GM18867 (cell line): Measurements from ENCODE around the gene SPPL2C.

ENCODE experiments used
- ATAC-seq: cut with Tn5 transposase; IDR thresholded peaks from one replicate; pipeline ENCODE4 v1.9.1; 2021; ENCODE audit warnings: mild to moderate bottlenecking, moderate library complexity; ENCODE audit not compliant: unreplicated experiment

Gene SPPL2C, protein sequence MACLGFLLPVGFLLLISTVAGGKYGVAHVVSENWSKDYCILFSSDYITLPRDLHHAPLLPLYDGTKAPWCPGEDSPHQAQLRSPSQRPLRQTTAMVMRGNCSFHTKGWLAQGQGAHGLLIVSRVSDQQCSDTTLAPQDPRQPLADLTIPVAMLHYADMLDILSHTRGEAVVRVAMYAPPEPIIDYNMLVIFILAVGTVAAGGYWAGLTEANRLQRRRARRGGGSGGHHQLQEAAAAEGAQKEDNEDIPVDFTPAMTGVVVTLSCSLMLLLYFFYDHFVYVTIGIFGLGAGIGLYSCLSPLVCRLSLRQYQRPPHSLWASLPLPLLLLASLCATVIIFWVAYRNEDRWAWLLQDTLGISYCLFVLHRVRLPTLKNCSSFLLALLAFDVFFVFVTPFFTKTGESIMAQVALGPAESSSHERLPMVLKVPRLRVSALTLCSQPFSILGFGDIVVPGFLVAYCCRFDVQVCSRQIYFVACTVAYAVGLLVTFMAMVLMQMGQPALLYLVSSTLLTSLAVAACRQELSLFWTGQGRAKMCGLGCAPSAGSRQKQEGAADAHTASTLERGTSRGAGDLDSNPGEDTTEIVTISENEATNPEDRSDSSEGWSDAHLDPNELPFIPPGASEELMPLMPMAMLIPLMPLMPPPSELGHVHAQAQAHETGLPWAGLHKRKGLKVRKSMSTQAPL

DNA sequence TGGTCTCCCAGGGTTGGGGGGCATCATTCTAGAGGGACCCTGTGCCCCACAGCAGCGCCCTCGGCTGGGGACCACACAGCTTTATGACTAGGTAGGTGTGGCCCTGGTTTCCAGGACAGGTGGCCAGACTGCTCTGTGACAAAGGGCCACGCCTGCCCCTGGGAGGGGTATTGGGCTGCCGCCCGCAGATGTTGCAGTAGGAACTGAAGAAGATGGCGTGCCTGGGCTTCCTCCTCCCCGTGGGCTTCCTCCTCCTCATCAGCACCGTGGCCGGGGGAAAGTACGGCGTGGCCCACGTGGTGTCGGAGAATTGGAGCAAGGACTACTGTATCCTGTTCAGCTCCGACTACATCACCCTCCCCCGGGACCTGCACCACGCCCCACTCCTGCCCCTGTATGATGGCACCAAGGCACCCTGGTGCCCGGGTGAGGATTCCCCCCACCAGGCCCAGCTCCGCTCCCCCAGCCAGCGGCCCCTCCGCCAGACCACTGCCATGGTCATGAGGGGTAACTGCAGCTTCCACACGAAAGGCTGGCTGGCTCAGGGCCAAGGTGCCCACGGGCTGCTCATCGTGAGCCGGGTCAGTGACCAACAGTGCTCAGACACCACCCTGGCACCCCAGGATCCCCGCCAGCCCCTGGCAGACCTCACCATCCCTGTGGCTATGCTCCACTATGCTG lies at the start of gene SPPL2C:
SPPL2C (plus strand) TSS at position 187 of the 681 bp plus-strand sequence; CDS start at position 213, 26 bp downstream.
- ATAC-seq: no peak

DNA sequence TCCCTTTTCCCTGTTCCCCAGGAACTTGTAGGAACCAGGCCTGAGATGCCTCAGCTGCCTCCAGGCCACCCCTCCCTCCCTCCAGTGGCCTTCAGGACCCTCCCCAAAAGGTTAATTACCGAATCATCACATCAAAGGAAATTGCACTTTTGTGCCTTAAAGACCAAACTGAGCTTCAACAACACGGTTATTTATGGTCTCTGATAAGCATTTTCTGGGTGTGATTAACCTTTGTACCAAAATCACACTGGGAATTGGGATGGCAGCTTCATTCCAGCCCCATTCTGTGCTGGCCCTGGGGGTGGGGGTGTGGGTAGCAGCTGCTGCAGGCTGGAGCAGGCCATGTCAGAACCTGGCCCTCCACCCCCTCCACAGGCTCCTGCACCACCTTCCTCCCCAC lies 43.9 kb upstream of the SPPL2C start:
- no peak for ATAC-seq

DNA sequence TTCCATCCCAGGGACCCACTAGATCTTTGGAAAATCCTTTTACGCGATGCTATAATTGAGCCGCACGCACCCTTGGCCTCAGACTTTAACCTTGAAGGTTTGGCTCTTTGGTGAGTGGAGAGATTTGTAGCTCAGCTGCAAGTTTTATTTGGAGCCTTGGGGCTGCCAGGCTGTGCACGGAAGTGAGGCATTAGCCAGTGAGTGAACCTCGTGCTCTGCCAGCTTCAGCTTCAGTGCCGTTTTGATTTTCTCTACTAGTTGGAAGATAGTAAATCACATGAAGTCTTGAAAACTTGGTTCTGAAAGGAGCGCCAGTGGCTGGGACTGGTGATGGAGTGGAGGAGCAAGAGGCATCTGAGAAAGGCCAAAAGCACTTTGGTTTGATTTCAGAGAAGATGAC lies 43.3 kb upstream of the SPPL2C start:
- no peak for ATAC-seq

DNA sequence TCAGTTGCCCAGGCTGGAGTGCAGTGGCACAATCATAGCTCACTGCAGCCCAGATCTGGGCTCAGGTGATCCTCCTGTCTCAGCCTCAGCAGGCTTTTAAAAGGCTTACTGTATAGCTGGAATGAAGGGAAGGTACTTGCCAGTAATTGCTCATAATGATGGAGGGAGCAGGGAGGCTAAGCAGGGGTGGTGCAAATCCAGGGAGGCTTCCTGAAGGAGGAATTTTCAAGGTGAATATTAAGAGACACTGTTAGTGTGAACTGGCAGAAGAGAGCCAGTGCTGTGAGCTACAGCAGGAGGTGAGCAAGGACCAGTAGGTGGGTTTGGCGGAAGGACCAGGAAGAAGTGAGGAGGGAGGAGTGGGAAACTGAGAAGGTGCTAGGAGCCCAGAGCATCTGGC lies 35.8 kb upstream of the SPPL2C start:
- no peak for ATAC-seq

DNA sequence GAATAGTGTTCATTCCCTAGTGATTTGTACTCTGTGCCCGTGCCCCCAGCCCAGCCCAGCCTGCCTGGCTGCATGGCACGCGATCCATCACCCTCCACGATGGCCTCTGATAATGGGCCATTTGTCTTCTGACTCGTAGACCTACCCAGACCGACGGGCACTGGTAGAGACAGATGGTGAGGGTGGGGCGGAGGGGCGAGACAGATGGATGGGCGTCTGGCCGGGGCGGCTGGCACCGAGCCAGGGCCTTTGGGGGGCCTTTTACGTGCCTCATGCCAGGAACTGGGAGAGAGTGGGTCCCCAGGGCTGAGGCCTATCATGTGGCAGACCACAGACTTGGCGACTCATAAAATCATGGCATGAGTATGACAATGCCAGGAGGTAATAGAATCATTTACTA lies 35.2 kb upstream of the SPPL2C start:
- no peak for ATAC-seq

DNA sequence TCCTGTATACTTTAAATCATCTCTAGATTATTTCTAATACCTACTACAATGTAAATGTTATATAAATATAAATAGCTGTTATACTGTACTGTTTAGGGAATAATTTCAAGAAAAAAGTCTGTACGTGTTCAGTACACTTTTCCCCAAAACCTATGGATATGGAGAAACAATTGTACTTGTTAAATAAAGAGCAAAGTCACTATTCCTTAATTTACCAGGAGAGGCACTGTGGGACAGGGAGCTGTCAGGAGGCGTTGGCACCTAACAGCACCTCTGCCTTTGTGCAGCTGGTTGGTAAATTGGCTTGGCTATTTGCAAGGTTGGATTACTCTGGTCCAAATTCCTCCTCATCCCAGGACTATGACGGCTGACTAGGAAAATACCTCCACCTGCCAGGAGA lies 32.6 kb upstream of the SPPL2C start:
- no peak for ATAC-seq

DNA sequence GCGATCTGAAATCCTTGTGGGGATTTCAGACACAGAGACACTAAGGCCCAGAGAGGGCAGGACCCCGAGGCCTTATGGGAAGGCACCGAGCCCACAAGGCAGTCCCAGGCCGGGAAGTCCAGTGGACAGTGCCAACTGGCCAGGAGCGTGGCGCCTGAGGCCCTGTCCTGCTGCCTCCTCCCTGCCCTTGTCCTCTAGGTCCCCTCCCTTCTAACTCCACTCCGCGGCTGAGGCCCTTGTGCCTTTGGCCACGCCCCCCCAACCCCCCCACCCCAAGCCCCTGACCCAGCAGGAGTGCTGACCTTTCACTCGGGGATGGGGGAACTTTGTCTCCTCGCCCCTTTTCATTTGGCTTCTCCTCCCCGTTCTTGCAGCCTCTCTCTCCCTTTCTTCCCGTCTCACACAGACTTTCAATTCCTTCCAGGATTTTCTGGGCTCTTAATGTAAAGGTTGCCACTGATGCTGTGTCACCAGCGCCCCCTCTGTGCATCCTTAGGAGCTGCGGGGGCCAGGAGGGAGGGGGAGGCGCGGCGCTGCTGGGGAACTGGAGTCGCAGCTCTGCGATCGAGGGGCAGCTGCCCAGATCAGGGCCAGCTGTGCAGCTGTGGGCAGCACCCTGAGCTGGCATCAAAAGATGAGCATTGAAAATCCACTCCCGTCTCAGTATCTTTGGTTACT lies 31.5 kb upstream of the SPPL2C start:
- ATAC-seq: no peak

DNA sequence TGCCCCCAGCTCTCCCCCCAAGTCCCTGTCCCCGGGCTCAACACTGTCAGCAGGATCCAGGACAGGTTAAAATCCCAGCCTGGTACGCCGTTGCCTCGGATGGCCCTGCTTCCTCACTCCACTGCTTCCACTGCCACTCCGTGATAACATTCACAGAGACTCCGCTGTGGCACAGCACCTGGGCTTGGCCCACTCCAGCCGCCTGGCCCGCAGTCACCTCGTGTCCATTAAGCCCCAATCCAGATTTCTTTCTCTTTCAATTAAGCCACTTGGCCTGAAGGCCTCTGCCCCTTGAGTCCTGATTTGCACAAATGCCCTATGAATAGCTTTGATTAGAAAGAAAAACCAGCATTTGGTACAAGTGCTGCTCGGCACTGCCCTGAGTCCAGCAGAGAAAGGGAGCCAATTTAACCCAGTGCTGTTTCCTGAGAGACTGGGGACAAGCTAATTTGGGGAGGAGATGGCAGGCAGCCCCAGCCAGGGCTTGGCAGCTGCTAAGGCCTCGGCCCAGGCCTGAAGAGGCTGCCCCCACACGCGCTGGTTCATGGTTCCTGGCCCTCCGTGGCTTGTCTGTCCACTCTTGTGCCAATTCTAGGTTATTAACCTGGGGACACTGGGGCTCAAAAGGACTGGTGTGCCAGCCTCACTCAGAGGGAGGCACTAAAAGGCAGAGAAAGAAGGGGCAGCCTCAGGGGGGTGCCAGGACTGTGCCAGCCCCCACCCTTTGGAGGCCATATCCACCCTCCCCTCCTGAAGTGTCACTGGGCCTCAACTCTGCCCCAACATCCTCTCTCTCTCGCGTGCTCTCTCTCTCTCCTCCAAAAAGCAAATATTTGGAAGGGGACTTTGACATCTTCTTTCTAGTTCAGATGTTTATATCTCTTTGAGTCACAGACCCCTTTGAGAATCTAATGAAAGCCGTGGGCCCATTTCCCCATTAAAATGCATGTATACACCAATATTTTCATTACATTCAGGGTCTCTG lies 29.8 kb upstream of the SPPL2C start:
- ATAC-seq: no peak

DNA sequence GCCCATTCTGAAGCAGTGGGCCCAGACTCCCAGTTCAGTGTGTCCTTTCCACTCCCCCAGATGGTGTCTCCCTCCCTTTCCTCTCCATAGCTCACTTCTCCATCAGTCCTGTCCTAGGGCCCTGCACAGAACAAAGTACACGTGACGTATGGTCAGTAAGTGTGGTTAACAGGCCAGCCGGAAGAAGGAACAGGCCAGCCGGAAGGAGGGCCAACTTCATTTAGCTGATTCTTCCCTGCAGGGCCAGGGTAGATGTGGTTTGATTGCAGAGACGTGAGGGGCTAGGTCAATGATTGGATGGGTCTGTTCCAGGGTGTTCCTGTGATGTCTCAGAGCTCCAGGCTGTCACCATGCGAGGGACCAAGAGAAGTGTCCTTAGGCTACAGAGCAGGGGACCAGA lies 28.9 kb upstream of the SPPL2C start:
- ATAC-seq: no peak

DNA sequence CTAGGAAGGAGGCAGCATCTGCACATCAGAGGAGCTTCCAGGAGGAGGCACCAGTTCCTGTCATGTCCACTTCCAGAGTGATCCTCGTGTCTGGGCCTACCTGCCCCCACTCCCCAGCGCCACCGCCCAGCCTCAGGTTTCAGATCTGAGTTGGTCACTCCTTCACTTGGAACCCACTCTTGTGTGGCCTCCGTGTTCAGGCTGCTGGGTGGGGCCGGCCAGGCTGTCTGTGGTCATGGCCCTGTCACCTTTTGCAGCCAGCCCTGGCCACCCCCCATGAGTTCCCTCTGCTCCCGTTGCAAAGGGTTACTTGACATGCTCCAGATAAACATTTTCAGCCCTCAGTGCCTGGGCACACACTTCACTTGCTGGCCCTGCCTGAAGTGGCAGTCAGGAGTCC lies 26.6 kb upstream of the SPPL2C start:
- no peak for ATAC-seq

DNA sequence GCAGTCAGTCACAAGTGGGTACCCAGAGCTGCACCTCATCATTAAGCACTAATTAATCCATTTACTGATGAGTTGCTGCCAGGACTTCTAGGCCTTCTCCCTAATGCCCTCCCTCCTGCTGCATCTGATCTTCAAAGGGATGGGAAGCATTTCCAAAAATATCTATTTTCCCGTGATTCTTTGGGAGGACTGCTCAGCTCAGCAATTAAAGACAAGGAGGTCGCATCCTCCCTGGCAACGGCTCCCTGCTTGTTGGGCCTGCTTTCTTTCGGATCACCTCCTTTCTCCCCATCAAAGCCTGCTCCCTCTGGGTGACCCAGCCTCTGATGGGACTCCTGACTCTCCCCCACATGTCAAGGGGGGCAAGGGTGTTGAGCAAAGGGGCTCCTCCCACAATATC lies 26.0 kb upstream of the SPPL2C start:
- no peak for ATAC-seq

DNA sequence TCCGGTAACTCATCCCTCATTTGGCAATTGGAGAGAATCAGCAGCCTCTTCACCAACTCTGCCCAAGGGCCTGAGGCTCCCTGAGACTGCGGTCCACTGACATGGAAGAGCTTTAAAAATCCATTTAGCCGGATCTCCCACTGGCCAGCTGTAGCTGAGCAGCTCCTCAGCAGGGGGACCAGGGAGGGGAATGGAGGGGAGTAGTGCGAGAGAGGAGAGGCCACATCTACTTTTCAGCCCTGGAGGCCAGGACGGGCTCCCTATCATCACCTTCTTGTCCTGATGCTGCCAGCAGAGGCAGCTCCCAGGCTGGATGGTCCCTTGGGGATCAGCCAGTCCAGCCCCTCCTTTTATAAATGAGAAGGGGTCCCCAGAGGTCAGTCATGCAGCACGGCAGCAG lies 25.0 kb upstream of the SPPL2C start:
- ATAC-seq: no peak

DNA sequence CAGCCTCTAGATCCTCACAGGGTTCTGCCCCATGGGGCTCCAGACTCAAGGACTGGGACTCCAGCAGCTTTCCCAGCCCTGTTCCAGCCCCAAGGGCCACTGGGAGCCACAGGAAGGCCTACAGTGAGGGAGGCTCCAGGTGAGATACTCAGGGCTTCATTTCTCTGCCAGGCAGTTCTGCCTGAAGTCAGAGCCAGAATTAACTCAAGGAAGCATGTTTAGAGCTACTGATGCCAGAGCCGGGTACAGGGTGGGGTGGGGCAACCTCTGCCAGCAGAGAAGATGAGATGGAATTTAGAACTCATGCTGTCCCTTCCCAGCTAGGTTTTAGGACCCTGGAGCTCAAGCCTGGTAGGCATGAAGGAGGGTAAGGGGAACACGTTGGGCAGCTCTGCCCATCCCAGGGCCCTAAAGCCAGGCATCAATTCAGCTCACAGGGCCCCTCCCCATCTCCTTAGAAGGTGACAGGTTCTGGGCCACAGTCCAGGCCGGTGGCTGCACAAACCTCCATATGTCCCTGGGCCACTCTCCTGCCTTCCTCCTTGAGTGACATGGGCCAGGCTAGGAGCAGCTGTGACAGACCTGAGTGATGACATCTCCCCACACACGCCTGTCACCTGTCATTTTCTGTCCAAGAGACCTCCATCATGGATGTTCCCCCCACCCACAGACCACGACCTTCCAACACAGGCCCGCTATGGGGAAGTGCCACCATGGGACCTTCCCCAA lies 24.5 kb upstream of the SPPL2C start:
- ATAC-seq: no peak

DNA sequence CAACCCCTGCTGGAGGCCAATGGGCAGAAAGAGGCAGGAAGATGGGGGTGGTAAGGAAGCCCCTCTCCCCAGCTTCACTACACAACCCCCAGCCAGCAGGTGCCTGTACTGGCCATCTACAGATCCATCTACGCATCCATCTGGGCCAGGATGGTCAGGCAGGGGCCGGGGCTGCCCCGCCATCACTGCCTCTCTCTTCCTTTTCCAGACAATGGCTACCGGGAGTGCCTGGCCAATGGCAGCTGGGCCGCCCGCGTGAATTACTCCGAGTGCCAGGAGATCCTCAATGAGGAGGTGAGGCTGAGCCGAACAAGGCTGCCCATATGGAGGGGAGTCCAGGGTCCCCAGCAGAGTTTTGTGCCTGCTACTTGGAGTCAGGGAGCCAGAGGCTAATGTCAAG lies 23.5 kb upstream of the SPPL2C start:
- ATAC-seq: no peak

DNA sequence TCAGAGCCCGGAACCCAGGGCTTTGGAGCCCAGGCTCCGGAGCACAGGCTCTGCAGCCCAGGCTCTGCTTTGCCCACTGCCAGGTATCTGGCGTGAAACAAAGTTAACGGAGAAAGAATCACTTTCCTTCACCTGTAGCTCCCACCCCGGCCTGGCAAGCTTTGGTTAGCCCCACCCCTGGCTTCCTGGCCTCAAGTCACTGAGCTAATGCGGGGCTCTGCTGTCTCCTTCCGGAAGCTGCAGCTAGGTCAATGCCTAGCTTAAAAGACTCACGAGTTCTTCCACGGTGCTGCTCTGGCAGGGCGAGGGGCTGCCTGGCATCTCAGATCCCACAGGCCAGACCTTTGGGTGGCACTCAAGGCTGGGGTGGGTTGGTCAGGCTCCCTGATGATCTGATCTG lies 21.1 kb upstream of the SPPL2C start:
- ATAC-seq: no peak

DNA sequence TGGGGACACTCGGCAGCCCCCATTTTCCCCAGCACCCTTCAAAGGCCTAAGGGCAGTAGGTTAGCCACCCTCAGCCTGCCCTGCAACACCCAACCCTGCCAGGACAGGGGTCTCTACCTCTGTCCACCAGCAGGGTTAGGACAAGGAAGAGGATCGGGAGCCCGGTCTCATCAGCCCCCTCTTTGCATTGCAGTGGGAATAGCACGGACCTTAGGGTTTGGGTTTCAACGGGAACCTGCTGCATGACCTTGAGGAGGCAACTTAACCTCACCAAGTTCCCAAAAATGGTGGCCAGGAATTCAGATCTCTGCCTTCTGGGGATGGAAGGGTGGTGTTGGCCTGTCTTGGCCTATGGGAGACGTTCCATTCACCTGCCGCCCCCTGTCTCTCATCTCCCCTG lies 20.2 kb upstream of the SPPL2C start:
- no peak for ATAC-seq

DNA sequence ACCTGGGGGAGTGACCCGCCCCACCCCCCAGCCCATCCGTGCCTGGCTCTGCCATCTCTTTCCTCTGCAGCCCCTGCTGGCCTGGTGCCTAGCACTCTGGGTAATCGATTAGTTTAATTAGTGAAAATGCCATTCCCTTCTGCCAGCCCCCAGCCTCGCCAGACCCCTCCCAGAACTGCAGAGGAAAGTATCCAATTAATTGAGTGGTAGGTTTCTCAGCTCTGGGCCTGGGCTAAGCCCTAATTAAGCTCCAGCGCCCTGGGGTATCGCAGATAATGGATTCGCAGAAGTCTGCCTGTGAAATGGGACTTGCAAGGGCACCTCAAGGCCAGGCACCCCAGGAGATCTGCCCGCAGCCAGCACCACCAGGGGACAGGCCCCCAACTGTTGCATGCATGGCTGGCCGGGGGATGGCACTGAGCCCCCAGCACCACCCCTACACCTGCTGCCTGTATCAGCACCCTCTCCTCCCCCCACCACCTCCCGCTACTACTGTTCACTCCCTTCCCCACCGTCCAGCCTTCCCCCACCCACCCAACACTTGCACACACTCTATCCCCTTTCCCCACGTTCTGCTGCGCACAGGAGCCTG lies 19.7 kb upstream of the SPPL2C start:
- no peak for ATAC-seq

DNA sequence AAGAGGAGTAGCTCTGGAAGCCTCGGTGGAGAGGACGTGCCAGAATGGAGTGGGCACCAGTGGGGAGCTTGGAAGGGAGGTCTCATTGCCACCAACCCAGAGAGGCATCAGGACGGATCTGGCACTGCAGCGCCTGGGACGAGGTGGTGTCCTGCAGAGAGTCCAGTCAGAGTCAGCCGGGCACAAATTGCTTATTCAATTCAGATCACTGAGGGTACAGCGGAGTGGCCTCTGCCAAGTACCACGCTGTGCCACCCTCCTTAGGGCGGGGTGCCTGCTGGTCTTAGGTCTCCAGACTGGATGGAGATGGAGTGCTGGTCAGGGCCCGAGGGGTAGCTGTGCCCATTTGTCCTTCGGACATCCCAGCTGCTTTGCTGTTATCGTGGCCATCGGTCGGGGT lies 18.9 kb upstream of the SPPL2C start:
- ATAC-seq: no peak

DNA sequence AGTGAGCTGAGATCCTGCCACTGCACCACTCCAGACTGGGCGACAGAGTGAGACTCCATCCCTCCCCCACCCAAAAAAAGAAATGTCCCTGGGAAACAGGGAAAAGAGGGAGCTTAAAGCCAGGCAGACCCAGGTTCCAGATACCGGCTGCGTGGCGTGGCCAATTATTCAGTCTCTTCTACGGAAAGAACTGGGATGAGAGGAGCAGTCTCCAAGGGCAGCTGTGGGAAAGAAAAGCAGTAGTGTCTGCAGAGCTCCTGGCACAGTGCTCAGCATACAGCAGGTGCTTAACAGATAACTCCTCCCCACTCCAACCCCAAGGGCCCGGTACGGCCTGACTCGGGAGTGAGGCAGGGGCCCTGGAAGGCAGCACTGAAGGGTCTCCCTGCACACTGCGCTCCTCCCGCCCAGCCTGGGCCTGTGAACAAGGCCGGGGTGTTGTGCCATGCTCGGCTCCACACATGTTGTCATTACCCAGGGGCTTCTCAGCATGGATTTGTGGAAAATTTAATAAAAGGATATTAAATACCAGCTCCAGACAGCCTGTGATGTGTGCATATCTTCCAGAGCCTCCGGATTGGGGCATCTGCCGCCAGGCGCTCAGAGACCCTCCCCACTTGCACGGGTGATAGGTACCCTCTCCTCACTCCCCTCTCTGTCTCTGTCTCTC lies 17.6 kb upstream of the SPPL2C start:
- ATAC-seq: no peak
